NCI-H524 treated with DMSO at 0.1 percent for 48 hours (cell line): ENCODE results near the gene C17orf107.
A peak's percentile ranks its signal among the peaks of the same experiment; 100 is the strongest.

Source experiments
- DNase-seq: peaks from one replicate; lab custom pipeline; 2025; lab: John Stamatoyannopoulos, UW

The C17orf107 gene

GRCh38 chr17:4935650-4936049, 36.3 kb downstream of the C17orf107 start:
- DNase-seq: no peak

DNA sequence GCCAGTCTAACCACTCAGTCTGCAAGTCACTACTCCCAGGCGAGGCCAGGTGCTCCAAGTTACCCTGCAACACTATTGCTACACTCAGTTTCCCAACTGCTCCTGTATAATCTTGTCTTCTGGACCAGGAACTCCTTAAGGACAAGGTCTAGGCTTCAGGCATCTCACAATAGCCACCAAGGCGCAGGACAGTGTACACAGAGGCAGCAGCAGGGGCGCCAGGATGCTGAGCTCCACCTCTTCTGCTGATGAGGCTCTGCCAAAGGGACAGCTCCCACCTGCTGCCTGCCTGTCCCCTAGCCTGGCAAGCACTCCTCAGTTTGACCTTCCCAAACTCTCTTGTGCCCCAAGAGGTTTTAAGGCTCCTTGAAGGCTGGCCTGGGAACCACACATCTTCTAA, 37.1 kb downstream of the C17orf107 start:
- no peak for DNase-seq

DNA sequence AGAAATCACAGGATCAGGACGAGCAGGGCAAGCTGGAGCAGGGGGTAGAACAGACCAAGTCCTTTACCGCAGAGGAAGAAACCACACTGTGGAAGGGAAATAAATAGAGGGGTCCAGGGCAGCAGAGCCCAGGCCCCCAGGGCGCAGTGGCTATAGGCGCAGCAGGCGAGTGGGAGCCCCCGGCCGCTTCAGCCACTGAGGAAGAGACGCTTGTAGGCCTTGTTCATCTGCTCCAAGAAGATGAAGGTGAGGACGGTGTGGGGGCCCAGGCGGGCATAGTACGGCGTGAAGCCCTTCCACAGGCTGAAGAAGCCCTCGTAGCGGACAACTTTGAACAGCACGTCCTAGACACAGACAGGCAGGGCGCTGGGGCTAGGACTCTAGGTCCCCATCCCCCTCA, 38.2 kb downstream of the C17orf107 start:
- DNase-seq: no peak

DNA sequence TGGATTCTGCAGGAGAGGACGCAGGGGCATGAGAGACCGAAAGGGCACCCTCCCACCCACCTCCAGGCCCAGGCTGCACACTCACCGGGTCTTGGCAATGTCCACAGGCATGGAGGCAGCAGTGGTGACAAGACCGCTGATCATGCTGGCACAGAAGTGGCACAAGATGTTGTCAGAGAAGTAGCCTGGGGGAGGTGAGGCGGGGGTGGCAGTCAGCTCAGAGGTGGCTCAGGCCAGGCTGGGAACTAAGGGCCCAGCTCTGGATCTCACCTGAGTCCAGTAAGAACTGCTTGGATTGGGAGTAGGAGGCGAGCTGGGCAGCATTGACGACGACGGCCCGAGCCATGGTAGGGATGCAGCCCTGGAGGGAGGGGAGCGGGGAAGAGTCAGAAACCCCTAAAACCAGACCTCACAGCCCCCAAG, 38.7 kb downstream of the C17orf107 start:
- no peak for DNase-seq

GRCh38 chr17:4938688-4939545, 39.6 kb downstream of the C17orf107 start:
- no peak for DNase-seq

GRCh38 chr17:4939546-4939795, 40.1 kb downstream of the C17orf107 start:
- DNase-seq: no peak

GRCh38 chr17:4939796-4940554, 40.6 kb downstream of the C17orf107 start, which contains the start of the genes RNF167 and SLC25A11:
Gene RNF167 (plus strand): TSS chr17:4940268. CDS start chr17:4940910, 642 bp downstream.
Gene SLC25A11 (minus strand): TSS chr17:4940046. CDS start chr17:4939910, 136 bp downstream.
- DNase-seq: peak; percentile 98

DNA sequence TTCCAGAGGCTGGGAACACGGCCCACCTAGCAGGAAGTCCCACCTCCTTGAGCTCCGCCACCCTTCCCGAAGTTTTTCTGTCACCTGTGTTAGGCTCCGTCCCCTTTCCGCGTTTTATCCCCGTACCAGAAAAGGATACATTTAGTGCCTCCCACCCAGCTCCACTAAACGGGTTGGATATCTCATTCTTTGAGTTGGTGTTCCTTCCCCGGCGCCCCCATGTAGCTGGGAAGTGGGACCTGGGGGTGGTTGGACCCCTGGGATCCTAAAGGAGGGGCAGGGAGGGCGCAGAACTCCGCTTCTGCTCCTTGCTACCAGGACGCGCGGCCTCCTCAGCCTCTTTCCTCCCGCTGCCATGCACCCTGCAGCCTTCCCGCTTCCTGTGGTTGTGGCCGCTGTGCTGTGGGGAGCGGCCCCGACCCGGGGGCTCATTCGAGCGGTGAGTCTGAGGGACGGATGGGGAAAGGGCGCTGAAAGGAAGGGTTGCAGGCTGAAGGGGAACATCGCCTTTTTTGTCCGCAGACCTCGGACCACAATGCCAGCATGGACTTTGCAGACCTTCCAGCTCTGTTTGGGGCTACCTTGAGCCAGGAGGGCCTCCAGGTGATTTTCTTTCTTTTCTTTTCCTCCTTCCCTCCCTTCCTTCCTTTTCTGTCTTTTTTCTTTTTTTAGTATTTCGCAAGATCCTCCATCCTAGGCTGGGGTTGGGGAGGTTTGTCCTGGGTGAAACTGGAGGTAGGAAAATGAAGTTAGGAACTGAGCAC, 41.4 kb downstream of the C17orf107 start:
- DNase-seq: no peak

DNA sequence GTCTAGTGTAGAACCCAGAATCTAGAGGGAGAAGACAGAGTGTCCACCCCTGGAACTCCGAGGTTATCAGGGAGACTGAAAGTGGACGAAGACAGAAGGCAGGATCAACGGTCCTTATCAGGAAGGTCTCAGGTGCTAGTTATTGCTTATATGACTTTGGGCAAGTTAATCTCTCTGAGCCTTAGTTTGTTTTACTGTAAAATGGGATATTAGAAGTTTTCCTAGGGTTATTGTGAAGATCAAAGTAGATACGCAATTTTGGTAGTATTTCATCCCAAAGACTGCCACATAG, 41.9 kb downstream of the C17orf107 start:
- no peak for DNase-seq

DNA sequence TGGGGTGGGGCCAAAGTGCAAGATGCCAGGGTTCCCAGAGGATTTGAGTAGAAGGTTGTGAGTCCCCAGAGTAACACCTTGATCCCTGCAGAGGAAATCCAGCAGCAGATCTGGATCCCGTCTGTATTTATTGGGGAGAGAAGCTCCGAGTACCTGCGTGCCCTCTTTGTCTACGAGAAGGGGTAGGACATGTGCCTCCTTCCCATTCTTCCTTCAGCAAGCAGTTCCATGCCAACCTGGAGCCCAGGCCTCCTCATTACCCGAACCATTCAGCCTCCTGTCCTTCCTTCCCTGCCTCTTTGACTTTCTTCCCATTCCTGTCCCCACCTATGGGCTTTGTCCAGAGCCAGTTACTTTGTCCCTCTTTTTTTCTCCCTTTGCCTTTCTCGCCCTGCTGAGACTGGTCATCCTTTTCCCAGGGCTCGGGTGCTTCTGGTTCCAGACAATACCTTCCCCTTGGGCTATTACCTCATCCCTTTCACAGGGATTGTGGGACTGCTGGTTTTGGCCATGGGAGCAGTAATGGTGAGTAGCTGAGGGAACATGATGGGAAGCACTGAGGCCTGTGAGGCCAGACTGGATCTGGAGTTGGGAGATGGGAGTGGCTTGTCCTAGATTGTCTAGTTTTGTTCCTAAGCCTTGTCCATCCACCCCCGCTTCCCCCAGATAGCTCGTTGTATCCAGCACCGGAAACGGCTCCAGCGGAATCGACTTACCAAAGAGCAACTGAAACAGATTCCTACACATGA, 43.6 kb downstream of the C17orf107 start:
- no peak for DNase-seq

- DNase-seq: no peak
These were observed 44.8 kb downstream of the C17orf107 start for GRCh38 chr17:4944163-4944553.

- no peak for DNase-seq
These were observed 45.3 kb downstream of the C17orf107 start for GRCh38 chr17:4944554-4945175.

- no peak for DNase-seq
These were observed 46.0 kb downstream of the C17orf107 start for GRCh38 chr17:4945176-4945943.

DNA sequence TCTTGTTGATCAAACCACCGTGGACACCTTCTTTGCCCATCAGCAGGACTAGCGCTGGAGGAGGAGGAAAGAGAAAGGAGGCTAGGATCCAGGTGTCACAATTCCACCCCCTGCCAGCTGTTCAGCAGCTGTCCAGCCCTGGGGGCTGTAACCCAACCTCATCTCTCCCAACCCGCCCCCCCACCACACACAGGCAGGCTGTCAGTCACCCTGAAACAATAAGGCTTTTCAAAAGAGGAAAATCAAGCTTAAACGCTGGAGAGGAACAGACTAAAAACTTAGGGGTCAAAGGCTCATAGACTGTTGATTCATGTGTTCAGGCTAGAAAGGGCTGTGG, 46.6 kb downstream of the C17orf107 start:
- no peak for DNase-seq

- DNase-seq: no peak
These were observed 47.1 kb downstream of the C17orf107 start for GRCh38 chr17:4946312-4946976.

DNA sequence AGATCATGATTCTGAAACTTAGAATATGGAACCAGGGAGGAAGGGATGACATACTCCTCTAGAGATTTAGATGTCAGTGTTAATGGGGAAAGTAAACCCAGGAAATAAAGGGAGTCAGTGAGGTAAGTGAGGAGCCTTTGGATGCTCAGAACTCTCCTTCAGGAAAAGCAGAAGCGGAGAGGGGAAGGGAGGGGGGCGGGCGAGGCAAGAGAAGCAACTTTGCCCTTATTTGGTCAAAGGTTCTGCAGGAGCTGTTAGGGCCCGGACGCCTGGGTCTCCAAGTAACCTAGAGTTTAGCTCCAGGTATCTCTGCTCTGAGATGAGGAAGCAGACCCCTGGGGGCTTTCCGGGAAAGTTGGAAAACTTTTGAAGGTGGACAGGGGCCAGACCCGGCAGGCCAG, 47.7 kb downstream of the C17orf107 start:
- no peak for DNase-seq

GRCh38 chr17:4947411-4948165, 48.3 kb downstream of the C17orf107 start:
- DNase-seq: no peak

DNA sequence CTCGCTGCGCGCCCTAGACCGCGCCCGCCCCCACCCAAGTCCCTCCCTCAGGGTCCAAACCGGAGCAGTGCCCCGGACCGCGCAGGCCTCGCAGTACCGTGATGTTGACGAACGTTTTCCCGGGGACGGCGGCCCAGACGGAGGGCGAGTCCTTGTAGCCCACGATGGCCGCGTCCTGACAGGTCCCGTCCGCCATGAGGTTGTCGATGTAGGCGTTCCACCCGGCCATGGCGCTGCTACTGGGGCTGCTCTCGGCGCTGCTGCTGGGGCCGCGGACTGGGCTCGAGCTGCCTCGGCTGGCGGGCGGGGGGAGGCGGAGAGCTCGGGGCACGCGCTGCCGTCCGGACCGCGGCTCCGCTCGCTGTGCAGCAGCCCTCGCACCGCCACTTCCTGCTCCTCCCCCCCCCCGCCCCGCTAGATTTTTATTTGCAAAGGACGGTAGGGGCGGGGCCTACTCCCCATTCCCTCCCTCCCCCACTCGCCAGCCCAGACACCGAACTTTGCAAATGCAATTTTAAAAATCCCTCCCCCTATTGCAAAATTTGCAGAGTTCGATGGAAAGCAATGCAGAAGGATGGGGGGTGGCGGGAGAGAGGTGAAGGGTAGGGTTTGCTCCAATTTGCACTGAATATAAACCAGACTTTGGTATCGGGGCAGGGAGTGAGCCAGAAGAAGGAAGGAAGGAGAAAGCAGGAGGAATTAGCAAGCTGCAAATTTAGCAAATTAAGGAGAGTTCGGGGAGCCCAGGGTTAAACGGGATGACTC, 49.0 kb downstream of the C17orf107 start, which contains the start of gene PFN1:
TSS of gene PFN1 (minus strand) at position 365 of the 765 bp plus-strand sequence. CDS start at position 229, 136 bp downstream.
- DNase-seq: no peak

GRCh38 chr17:4948931-4949320, 49.6 kb downstream of the C17orf107 start:
- DNase-seq: no peak
